Hematopoietic multipotent progenitor cell treated with erythropoietin and hydrocortisone succinate and interleukin-3 and kit ligand, for 17 days (in vitro differentiated cells): ENCODE results near the gene COL6A1.
"Not testable (repeated sequence)": the region's sequence is repeated elsewhere in the genome, so short reads cannot be mapped to it uniquely, and the experiment has no call there.

Experiments used
- DNase-seq: peaks from one replicate; pipeline ENCODE4 v3.0.0-alpha.2; 2015; ENCODE audit warnings: low spot score

Gene COL6A1

GRCh38 chr21:45947296-45947695 lies 34.3 kb upstream of the COL6A1 start:
- no peak for DNase-seq

GRCh38 chr21:45947716-45948255 lies 33.8 kb upstream of the COL6A1 start:
- no peak for DNase-seq

GRCh38 chr21:45948576-45949141 lies 32.9 kb upstream of the COL6A1 start:
- no peak for DNase-seq

GRCh38 chr21:45949928-45950739 lies 31.4 kb upstream of the COL6A1 start:
- DNase-seq = no peak

GRCh38 chr21:45950740-45951515 lies 30.6 kb upstream of the COL6A1 start:
- DNase-seq = no peak

- no peak for DNase-seq
Measured at GRCh38 chr21:45951676-45952075, 29.9 kb upstream of the COL6A1 start.

- DNase-seq = not testable (repeated sequence)
Measured at GRCh38 chr21:45952527-45952926, 29.0 kb upstream of the COL6A1 start.

- DNase-seq = no peak
Measured at GRCh38 chr21:45952974-45953373, 28.6 kb upstream of the COL6A1 start.

- DNase-seq = no peak
Measured at GRCh38 chr21:45954261-45954660, 27.3 kb upstream of the COL6A1 start.

- DNase-seq = no peak
Measured at GRCh38 chr21:45954921-45955320, 26.6 kb upstream of the COL6A1 start.

- no peak for DNase-seq
Measured at GRCh38 chr21:45957551-45957950, 24.0 kb upstream of the COL6A1 start.

- DNase-seq = no peak
Measured at GRCh38 chr21:45957981-45958600, 23.5 kb upstream of the COL6A1 start.

GRCh38 chr21:45959182-45959581 lies 22.4 kb upstream of the COL6A1 start:
- no peak for DNase-seq

- no peak for DNase-seq
Measured at GRCh38 chr21:45959779-45960390, 21.7 kb upstream of the COL6A1 start.

- DNase-seq = not testable (repeated sequence)
Measured at GRCh38 chr21:45961408-45961807, 20.2 kb upstream of the COL6A1 start.

GRCh38 chr21:45962531-45963231 lies 18.9 kb upstream of the COL6A1 start:
- no peak for DNase-seq

GRCh38 chr21:45963232-45963570 lies 18.4 kb upstream of the COL6A1 start:
- DNase-seq = no peak

GRCh38 chr21:45964649-45965048 lies 16.9 kb upstream of the COL6A1 start:
- DNase-seq = no peak

GRCh38 chr21:45965084-45965809 lies 16.3 kb upstream of the COL6A1 start:
- DNase-seq = no peak

- DNase-seq = no peak
Measured at GRCh38 chr21:45966791-45967394, 14.7 kb upstream of the COL6A1 start.
